Measurements from ENCODE around the gene RAB4A.

GRCh38 chr1:229230893-229231753 is 39.8 kb upstream of the RAB4A start:
- no peak for TF ChIP-seq CTCF (conservative IDR thresholded peaks at IDR 0.05 in 1 of 2, IDR thresholded peaks at IDR 0.05 in 1 of 2; ENCODE audit: low read depth in 1 of 2, low read length in 2 of 2)
- TF ChIP-seq EZH2 (IDR thresholded peaks at IDR 0.05; ENCODE audit: low read length, missing control alignments): no peak

Measured in fibroblast of lung (primary cell).